IMR-90 (cell line): ENCODE data around the gene ZNF76. TPM values are rescaled to one million over a fixed set of nuclear protein-coding genes. Genes with fewer than 3 reads are reported as not detected.

Source experiments
- ATAC-seq: fragments of 200-7000 bp; cut with Tn5 transposase; 2 replicates; pipeline ENCODE4 v1.9.1; 2020; ENCODE audit warnings: low read depth, mild to moderate bottlenecking, moderate library complexity
- BruUV-seq: library from RNA; stranded (reverse); fragments of 400-500 nt; replicated peaks from 2 replicates; lab custom pipeline; 2021; lab: Mats Ljungman, UMichigan
- CTCF ChIA-PET: fragments of 300-600 bp; formaldehyde crosslinking; extraction: SDS; loops from one replicate; lab custom pipeline; 2021; ENCODE audit warnings: antibody characterized with exemption; lab: Yijun Ruan, JAX
- POLR2A ChIA-PET: fragments of 300-600 bp; sonication (Branson Sonifier 250); formaldehyde crosslinking; loops from one replicate; lab custom pipeline; 2022; ENCODE audit warnings: antibody characterized with exemption; ENCODE audit not compliant: unreplicated experiment; lab: Charles Lee
- DNase-seq: peaks from one replicate; pipeline ENCODE4 v3.0.0; 2013
- H2AFZ ChIP-seq: replicated peaks from 2 replicates; pipeline ENCODE3; 2013; ENCODE audit warnings: low read length, mild to moderate bottlenecking; ENCODE audit not compliant: poor library complexity
- H2AK5ac ChIP-seq: 2 replicates; pipeline ENCODE4 v1.6.1; 2013; ENCODE audit warnings: low read depth, low read length, inconsistent platforms
- H2AK9ac ChIP-seq: replicated peaks from 2 replicates; pipeline ENCODE3; 2013; ENCODE audit warnings: mild to moderate bottlenecking, low read depth, low read length, moderate library complexity; ENCODE audit not compliant: poor library complexity
- H2BK120ac ChIP-seq: 2 replicates; pipeline ENCODE4 v1.6.1; 2013; ENCODE audit warnings: low read depth, low read length, inconsistent platforms
- H2BK15ac ChIP-seq: 3 replicates; pipeline ENCODE4 v1.6.1; 2013; ENCODE audit warnings: low read depth, low read length, inconsistent platforms
- H2BK20ac ChIP-seq: 2 replicates; pipeline ENCODE4 v1.6.1; 2013; ENCODE audit warnings: low read depth, mild to moderate bottlenecking, inconsistent platforms, low read length, moderate library complexity
- H2BK5ac ChIP-seq: 2 replicates; pipeline ENCODE4 v1.6.1; 2013; ENCODE audit warnings: mild to moderate bottlenecking, low read depth, low read length, inconsistent platforms; ENCODE audit not compliant: poor library complexity, severe bottlenecking
- H3K14ac ChIP-seq: replicated peaks from 2 replicates; pipeline ENCODE4 v1.6.1; 2013; ENCODE audit warnings: low read depth, low read length, inconsistent platforms
- H3K18ac ChIP-seq: 2 replicates; pipeline ENCODE4 v1.6.1; 2013; ENCODE audit warnings: low read depth, low read length, control low read depth
- H3K23ac ChIP-seq: 2 replicates; pipeline ENCODE4 v1.6.1; 2013; ENCODE audit warnings: low read depth, low read length, inconsistent platforms
- H3K27ac ChIP-seq: 2 replicates; pipeline ENCODE4 v1.5.1; 2013; ENCODE audit warnings: mild to moderate bottlenecking, control low read depth, low read length; ENCODE audit not compliant: insufficient read depth
- H3K27me3 ChIP-seq: 2 replicates; pipeline ENCODE4 v1.6.1; 2013; ENCODE audit warnings: low read length; ENCODE audit not compliant: control insufficient read depth, insufficient read depth
- H3K36me3 ChIP-seq: 2 replicates; pipeline ENCODE4 v1.6.1; 2013; ENCODE audit warnings: low read length, mixed read lengths; ENCODE audit not compliant: control insufficient read depth, insufficient read depth
- H3K4ac ChIP-seq: 2 replicates; pipeline ENCODE4 v1.6.1; 2013; ENCODE audit warnings: low read depth, low read length, inconsistent platforms
- H3K4me1 ChIP-seq: 2 replicates; pipeline ENCODE4 v1.6.1; 2013; ENCODE audit warnings: low read length, mixed read lengths; ENCODE audit not compliant: control insufficient read depth, insufficient read depth
- H3K4me2 ChIP-seq: 2 replicates; pipeline ENCODE4 v1.6.1; 2013; ENCODE audit warnings: low read depth, mild to moderate bottlenecking, control low read depth, low read length, moderate library complexity
- H3K4me3 ChIP-seq: 2 replicates; pipeline ENCODE4 v1.5.1; 2013; ENCODE audit warnings: low read depth, mild to moderate bottlenecking, control low read depth, low read length, moderate library complexity; ENCODE audit not compliant: insufficient read depth
- H3K56ac ChIP-seq: 2 replicates; pipeline ENCODE4 v1.6.1; 2013; ENCODE audit warnings: low read length, inconsistent platforms; ENCODE audit not compliant: insufficient read depth; ENCODE audit errors: extremely low read depth
- H3K79me1 ChIP-seq, 2 experiments: 2 replicates each; pipeline ENCODE4 v1.6.1; 2013; ENCODE audit warnings: low read length in 2 of 2, inconsistent platforms in 1 of 2, low read depth in 1 of 2
- H3K9ac ChIP-seq: 2 replicates; pipeline ENCODE4 v1.6.1; 2013; ENCODE audit warnings: low read depth, low read length, control low read depth
- H3K9me1 ChIP-seq: 2 replicates; pipeline ENCODE4 v1.6.1; 2013; ENCODE audit warnings: low read length, inconsistent platforms; ENCODE audit not compliant: insufficient read depth
- H3K9me3 ChIP-seq: 2 replicates; pipeline ENCODE4 v1.6.1; 2013; ENCODE audit warnings: low read length; ENCODE audit not compliant: control insufficient read depth, insufficient read depth
- H4K20me1 ChIP-seq: 2 replicates; pipeline ENCODE4 v1.6.1; 2013; ENCODE audit warnings: low read length, inconsistent platforms; ENCODE audit not compliant: insufficient read depth
- H4K5ac ChIP-seq: 2 replicates; pipeline ENCODE4 v1.6.1; 2013; ENCODE audit warnings: mild to moderate bottlenecking, low read depth, low read length, control low read depth
- H4K8ac ChIP-seq, 2 experiments: 2 replicates each; pipeline ENCODE4 v1.6.1; 2013; ENCODE audit warnings: low read depth in 2 of 2, low read length in 2 of 2, control low read depth in 1 of 2, inconsistent platforms in 1 of 2
- H4K91ac ChIP-seq: 2 replicates; pipeline ENCODE4 v1.6.1; 2013; ENCODE audit warnings: low read depth, low read length, inconsistent platforms; ENCODE audit not compliant: insufficient read depth
- CHD1 ChIP-seq: IDR thresholded peaks from 2 replicates; pipeline ENCODE4 v1.6.1; 2012; ENCODE audit warnings: low read depth, low read length, improper control_type of control experiment
- MXI1 ChIP-seq: IDR thresholded peaks from 2 replicates; pipeline ENCODE4 v1.6.1; 2012; ENCODE audit warnings: low read depth, mild to moderate bottlenecking, low read length, moderate library complexity, borderline replicate concordance
- WGBS, 2 experiments: methylation state at CpG; one replicate each; pipeline versions ENCODE4 v1.1.5 to v1.1.7; 2013; ENCODE audit warnings: missing lambda C conversion rate in 2 of 2; ENCODE audit not compliant: insufficient read length in 1 of 2; ENCODE audit errors: extremely low coverage in 2 of 2; 5-methylcytosine and 5-hydroxymethylcytosine counted together
- dilution Hi-C: fragments of 300-500 bp; cut with HindIII; formaldehyde crosslinking; loops from one replicate; pipeline ENCODE4 v1.14.3; 2018; ENCODE audit warnings: low sequenced_read_pairs; ENCODE audit not compliant: unreplicated experiment
- in situ Hi-C: fragments of 300-500 bp; cut with MboI; formaldehyde crosslinking; loops from 3 replicates; pipeline ENCODE4 v1.14.3; 2019; ENCODE audit warnings: low sequenced_read_pairs, inconsistent platforms, mixed read lengths
- intact Hi-C: fragments of 100-400 bp; cut with micrococcal nuclease; formaldehyde crosslinking; loops from 2 replicates; pipeline ENCODE4 v1.10.0; 2022
- polyA plus RNA-seq, 3 experiments: library from polyadenylated mRNA; depleted of rRNA; stranded (reverse); fragments of >200 nt; gene quantifications; 2 replicates each; pipeline ENCODE4 v1.2.3, GENCODE V29; 2012; ENCODE audit warnings: low replicate concordance in 1 of 3
- total RNA-seq: library from RNA; depleted of rRNA; stranded (reverse); fragments of >200 nt; gene quantifications from 2 replicates; pipeline ENCODE4 v1.2.3, GENCODE V29; 2012
- TF ChIP-seq, protein P1 (sequence below): fragments of 150-350 bp; IDR thresholded peaks from 2 replicates; pipeline ENCODE4 v1.6.1; 2016; ENCODE audit warnings: low read depth, mild to moderate bottlenecking, low read length, moderate library complexity, borderline replicate concordance
- TF ChIP-seq, protein P2 (sequence below): fragments of 150-350 bp; IDR thresholded peaks from 2 replicates; pipeline ENCODE4 v1.6.1; 2017; ENCODE audit warnings: mild to moderate bottlenecking, antibody characterized with exemption, low read length, low read depth

ZNF76 gene
- total and polyA plus RNA-seq, 2 of the 4 experiments (the other 2 are of a cell fraction) = 19.9 to 21.1 TPM

DNA sequence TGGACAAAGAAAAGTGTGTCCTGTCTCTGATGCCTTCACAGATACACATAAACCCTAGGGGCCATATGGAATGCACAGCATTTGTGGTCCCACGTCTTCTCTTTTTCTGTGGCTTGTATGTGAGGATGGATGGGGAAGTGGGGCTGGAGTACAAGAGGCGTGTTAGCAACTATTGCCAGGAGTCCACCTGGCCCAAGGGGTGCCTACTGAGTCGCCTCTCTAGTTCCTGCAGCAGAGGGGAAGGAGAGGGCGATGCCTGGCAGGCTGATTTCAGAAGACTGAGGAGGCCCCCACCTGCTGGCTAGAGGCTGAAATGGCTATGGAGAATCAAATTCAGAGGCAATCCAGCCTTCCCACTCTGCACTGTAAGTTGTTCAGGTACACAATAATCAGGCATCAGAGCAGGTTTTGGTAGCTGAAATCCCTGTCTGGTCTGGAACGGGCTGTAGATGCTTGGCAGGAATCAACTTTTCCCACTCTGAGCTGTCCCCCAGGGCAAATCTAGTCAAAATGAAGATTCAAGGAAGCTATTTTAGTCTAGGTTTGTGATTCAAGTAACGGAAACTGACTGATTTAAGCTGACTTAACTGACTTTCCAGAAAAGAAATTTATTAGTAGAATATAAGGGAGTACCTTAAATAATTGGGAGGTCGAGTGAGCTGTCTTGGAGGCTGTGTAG lies 68.0 kb downstream of the ZNF76 start (continued):
- no peak for TF ChIP-seq MXI1

DNA sequence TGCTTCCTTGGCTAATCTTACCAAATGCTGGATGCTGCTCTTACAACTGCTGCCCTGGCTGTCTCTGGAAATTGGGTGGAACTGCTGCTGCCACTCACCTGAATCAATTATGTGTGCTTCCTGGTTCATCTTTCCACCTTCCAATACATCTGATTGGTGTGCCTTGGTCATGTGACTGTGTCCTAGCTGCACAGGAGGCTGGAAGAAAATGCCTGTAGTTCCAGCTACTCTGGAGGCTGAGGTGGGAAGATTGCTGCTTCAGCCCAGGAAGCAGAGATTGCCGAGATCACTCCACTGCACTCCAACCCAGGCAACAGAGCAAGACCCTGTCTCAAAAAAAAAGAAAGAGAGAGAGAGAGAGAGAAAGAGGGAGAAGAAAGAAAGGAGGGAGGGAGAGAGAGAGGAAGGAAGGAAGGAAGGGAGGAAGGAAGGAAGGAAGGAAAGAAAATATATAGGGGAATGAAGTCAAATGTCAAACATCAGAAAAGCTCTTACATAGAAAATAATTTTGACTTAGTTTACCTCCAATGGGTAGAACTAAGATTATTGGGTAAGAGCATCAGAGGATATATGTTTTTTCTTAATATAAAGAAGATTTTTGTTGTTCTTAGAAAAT lies 68.7 kb downstream of the ZNF76 start:
- no peak overlapping the region for H3K27ac ChIP-seq
- H3K4me2 ChIP-seq = no peak overlapping the region
- H3K4ac ChIP-seq = no peak overlapping the region
- no peak overlapping the region for H3K4me3 ChIP-seq
- no peak overlapping the region for H2AK5ac ChIP-seq
- H3K23ac ChIP-seq = no peak overlapping the region
- no CpG with 5 or more reads among the region's 1 CpG for WGBS, 2 experiments
- BruUV-seq = no TSS peak
- no peak overlapping the region for H3K18ac ChIP-seq
- H2AFZ ChIP-seq = peak overlapping the region; percentile 64
- no peaks in the 10 kb centered on the region for H3K79me1 ChIP-seq
- no peaks in the 10 kb centered on the region for H3K9me3 ChIP-seq
- no peaks in the 10 kb centered on the region for H4K20me1 ChIP-seq
- H4K91ac ChIP-seq = no peak overlapping the region
- no peak overlapping the region for H3K56ac ChIP-seq
- no peak overlapping the region for H2AK9ac ChIP-seq
- no peaks in the 10 kb centered on the region for H3K36me3 ChIP-seq
- H3K9me1 ChIP-seq = no peaks in the 10 kb centered on the region
- POLR2A ChIA-PET = no interaction called here
- H3K14ac ChIP-seq = no peak overlapping the region
- CTCF ChIA-PET = interaction anchor here (0.6 to 1.4 kb wide), 5 partner anchors 10 to 469 kb away, joined by 3 to 10 read pairs (median 4); partner anchors contain the start of genes FANCE and PPARD
- in situ Hi-C loops = no loop called here
- intact Hi-C loops = no loop called here
- H3K27me3 ChIP-seq = no peaks in the 10 kb centered on the region; the same call in 1 of the 2 replicates
- dilution Hi-C loops = no loop called here
- no peak overlapping the region for H3K9ac ChIP-seq
- TF ChIP-seq, protein P1, sequence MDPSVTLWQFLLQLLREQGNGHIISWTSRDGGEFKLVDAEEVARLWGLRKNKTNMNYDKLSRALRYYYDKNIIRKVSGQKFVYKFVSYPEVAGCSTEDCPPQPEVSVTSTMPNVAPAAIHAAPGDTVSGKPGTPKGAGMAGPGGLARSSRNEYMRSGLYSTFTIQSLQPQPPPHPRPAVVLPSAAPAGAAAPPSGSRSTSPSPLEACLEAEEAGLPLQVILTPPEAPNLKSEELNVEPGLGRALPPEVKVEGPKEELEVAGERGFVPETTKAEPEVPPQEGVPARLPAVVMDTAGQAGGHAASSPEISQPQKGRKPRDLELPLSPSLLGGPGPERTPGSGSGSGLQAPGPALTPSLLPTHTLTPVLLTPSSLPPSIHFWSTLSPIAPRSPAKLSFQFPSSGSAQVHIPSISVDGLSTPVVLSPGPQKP = no peak
- TF ChIP-seq CHD1 = no peak
- TF ChIP-seq MXI1 = no peak
- TF ChIP-seq, protein P2, sequence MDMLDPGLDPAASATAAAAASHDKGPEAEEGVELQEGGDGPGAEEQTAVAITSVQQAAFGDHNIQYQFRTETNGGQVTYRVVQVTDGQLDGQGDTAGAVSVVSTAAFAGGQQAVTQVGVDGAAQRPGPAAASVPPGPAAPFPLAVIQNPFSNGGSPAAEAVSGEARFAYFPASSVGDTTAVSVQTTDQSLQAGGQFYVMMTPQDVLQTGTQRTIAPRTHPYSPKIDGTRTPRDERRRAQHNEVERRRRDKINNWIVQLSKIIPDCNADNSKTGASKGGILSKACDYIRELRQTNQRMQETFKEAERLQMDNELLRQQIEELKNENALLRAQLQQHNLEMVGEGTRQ = no peak
- no peak overlapping the region for H4K5ac ChIP-seq
- ATAC-seq (no peak), DNase-seq (no peak)
- no peak overlapping the region for H2BK20ac ChIP-seq
- H4K8ac ChIP-seq = no peak overlapping the region
- no peak overlapping the region for H2BK15ac ChIP-seq
- H2BK120ac ChIP-seq = no peak overlapping the region
- no peak overlapping the region for H2BK5ac ChIP-seq
- no peaks in the 10 kb centered on the region for H3K4me1 ChIP-seq
